ENCODE data around the gene GOLT1B. TPM values are rescaled to one million over a fixed set of nuclear protein-coding genes. Genes with fewer than 3 reads are reported as not detected.

Gene GOLT1B
- total and polyA plus RNA-seq, 9 of the 15 experiments (the other 6 are each of a cell fraction or from before 2014, with no cell fraction given) = 9.4 to 66.1 (median 26.7) TPM

GRCh38 chr12:21501258-21502163, at the start of gene GOLT1B, which contains the start of gene RECQL (continued):
- TF ChIP-seq THAP12 (CRISPR knock-in tag; IDR thresholded peaks at IDR 0.05) (no peak), ZNF263 (CRISPR knock-in tag; IDR thresholded peaks at IDR 0.05; ENCODE audit: borderline replicate concordance) (no peak), NKRF (IDR thresholded peaks at IDR 0.05; ENCODE audit: borderline replicate concordance) (peak; percentile 89), SAFB2 (IDR thresholded peaks at IDR 0.05; ENCODE audit: borderline replicate concordance, low read depth, low read length, severe bottlenecking) (no peak), DLX4 (CRISPR knock-in tag; IDR thresholded peaks at IDR 0.05) (no peak), SNRNP70 (optimal IDR thresholded peaks at IDR 0.05; ENCODE audit: low read depth, low read length) (no peak), SFPQ (IDR thresholded peaks at IDR 0.05; ENCODE audit: low read depth, low read length) (no peak), FUS (optimal IDR thresholded peaks at IDR 0.05; ENCODE audit: low read depth, low read length) (no peak), TEAD2 (tag; IDR thresholded peaks at IDR 0.05) (no peak), ZSCAN29 (IDR thresholded peaks at IDR 0.05) (no peak), MTF1 (CRISPR knock-in tag; IDR thresholded peaks at IDR 0.05; ENCODE audit: borderline replicate concordance) (no peak), NFYB (IDR thresholded peaks at IDR 0.05; ENCODE audit: extremely low read depth, insufficient read length) (peak; percentile 96), PHF8 (IDR thresholded peaks at IDR 0.05; ENCODE audit: borderline replicate concordance, low read length) (peak; percentile 74; the same call in 1 of the 2 replicates), ZNF766 (CRISPR knock-in tag; conservative IDR thresholded peaks at IDR 0.05) (no peak), NBN (IDR thresholded peaks at IDR 0.05; ENCODE audit: low read depth) (no peak), SREBF2 (CRISPR knock-in tag; IDR thresholded peaks at IDR 0.05) (no peak), PURB (CRISPR knock-in tag; IDR thresholded peaks at IDR 0.05; ENCODE audit: low read depth) (no peak), ZNF280B (CRISPR knock-in tag; IDR thresholded peaks at IDR 0.05) (no peak)

Measured in K562 (cell line).